HG02623 (cell line): ENCODE measurements around the gene HMCN2.
"Not testable (repeated sequence)": the region's sequence is repeated elsewhere in the genome, so short reads cannot be mapped to it uniquely, and the experiment has no call there.

Experiments used
- ATAC-seq: cut with Tn5 transposase; IDR thresholded peaks from one replicate; pipeline ENCODE4 v1.9.1; 2021; ENCODE audit warnings: moderate library complexity; ENCODE audit not compliant: unreplicated experiment

HMCN2 gene

DNA sequence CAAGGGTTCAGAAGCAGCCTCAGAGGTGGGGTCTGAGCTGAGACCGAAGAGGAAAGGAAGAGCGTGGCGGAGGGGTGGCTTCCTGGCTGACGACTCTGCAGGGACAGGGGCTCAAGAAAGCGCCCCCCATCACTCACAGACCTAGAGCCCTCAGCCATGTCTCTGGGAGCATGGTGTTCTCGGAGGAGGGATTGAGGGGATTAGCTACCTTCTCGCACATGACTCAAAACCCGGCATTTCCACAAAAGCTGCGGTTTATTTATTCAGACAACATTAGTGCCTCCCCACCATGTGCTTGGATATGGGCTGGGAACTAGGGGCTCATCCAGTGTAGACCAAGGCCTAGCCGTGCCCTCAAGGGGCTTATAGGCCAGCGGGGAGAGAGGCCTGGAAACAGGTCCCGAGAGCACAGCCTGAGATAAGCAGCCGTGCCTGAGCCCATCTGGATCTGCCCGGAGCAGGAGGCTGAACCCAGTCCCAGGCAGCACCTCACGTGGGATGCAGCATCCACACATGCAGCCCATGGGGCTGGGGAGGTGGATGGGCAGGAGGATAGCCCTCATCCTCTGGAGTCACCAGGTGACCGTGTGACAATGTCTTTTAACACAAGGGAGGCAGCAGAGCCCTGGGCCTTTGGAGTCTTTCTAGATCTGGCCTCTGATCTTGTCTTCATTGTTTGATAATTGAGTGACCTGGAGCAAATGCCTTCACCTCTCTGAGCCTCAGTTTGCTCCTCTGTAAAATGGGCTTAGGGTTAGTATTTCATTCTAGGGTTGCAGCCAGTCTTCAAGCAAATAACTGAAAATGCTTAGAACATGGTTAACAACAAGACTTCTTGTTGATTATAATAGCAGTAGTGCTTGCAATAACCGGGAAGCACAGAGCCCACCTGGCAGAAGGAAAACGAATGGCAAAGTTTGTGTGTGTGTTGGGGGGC lies 878 bp upstream of the HMCN2 start:
- no peak for ATAC-seq

DNA sequence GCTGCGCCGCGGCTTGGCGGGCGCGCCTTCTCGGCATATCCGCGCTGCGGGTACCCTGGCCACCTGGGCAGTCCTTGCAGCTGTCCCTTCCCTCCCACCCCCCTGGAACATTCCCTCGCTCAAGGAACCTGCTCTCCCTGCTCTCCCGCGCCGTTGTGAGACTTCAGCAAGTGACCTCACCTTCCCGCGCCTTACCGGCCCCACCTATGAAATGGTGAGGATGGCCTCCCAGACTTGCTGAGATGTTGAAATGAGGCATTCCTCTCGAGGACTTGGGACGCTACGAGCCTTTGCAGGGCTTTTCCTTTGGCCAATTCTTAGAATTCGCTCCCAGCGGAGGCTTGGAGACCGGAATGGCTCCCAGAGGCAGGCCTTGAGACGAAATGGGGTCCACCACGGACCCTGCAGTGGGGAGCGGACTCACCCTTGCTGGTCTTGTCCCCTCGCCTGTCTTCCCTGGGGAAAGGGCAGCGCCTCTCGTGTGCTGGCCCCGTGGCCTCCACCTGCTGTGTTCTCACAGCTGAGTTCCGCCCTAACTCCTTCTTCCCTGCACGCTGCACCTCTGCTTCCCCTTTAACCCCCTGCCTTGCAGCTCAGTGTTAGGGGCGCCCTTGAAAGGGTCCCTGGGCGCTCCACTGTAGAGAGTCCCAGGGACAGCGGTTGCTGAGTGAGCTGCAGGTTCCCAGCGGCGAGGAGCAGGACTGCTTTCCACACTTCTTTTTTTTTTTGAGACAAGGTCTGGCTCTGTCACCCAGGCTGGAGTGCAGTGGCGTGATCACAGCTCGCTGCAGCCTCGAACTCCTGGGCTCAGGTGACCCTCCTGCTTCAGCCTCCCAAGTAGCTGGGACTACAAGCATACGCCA lies 907 bp downstream of the HMCN2 start:
- ATAC-seq, result no peak

DNA sequence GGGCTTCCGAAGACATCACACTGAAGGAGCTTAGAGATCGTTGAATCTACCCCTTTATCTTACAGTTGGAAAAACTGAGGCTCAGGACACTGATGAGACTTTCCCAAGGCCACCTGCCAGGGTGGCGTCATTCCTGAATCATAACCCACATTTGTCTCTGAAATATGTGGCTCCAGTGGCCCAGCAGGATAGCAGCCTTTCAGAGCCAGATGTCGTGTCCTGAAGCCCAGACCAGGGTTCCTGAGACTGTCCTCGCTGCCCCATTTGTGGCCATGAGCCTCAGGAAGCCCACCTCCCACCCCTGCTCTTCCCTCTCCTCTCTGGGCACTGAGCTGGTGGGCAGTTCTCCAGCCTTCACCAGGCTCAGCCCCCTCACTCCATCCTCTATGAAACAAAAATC lies 2.4 kb downstream of the HMCN2 start:
- no peak for ATAC-seq

DNA sequence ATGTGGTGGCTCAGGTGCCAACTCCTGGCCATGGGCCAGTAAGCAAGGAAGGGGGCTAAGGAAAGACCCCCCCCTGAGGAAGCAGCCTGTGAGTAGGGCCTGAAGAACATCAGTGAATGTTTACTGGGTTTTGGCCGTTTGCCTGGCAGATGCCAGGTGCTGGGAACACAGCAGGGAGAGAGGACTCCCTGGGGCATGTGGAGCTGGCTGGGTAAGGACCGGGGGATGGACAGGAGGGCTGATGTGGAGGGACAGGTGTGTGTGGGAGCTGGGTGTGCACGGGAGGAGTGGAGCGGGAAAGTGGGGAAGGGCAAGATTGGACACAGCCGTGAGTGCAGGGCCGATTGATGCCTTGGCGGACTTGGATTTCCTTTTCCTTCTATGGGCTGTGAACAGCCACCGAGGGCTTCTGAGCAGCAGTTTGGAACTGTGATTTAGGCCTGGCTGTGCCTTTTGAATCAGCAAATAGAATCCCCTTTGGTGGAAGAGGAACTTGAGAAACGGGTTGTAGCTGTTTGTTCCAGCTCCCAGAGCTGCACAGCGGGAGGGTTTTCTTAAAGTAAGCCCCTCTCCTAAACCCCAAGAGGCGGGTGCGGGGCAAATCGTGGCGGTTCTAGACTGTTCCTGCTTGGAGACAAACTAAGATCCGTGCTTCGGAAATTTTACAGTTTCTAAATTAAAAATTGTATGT lies 3.1 kb downstream of the HMCN2 start:
- no peak for ATAC-seq

DNA sequence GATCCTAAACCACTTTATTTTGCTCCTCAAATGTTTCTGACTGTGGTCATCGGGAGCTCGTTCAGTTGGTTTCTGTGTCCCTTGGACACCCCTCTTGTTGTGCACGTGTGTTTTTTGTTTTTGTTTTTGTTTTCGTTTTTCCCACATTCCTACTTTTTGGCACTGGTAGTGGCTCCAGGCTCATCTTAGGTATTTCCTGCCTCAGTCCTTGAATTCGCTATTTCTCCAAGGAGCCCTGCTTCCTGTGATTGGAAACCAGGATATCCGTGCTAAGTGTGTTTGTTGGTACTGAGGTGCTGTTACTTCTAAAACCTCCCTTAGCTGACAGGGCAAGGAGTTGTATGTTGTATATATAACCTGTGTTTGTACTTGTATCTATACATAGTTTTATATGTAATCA lies 5.9 kb downstream of the HMCN2 start:
- ATAC-seq, result no peak

DNA sequence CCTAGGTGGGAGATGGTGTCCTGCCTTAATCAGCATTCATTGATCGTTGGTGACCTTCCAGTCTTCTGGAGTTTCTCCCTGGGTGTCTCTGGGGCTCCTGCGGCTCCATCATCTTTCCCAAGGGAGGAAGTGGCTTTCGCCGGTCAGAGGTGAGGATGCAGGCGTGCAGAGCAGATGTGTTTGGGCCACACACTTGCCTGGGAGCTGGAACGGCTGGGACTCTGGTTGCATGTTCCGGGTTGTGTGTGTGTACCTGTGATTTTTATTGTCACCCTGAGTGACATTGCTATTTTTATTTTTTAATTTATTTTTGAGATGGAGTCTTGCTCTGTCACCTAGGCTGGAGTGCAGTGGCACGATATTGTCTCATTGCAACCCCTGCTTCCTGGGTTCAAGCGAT lies 9.6 kb downstream of the HMCN2 start:
- no peak for ATAC-seq

DNA sequence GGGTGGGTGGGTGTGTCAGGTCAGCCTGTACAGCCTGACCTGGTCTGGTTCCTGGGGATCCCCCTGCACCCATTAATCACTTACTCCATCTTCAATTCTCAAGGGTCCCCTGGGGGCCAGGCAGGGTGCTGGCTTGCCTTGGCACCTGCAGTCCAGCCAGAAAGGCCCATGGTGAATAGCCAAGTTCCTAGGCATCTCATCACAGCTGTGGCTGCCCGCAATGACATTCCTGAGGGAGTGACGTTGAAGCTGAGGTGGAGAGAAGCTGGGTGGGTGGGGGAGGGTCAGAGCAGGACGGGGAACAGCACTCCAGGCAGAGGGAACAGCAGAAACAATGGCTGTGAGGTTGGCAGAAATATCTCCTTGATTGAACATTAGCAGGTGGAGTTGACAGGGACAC lies 10.6 kb downstream of the HMCN2 start:
- no peak for ATAC-seq

DNA sequence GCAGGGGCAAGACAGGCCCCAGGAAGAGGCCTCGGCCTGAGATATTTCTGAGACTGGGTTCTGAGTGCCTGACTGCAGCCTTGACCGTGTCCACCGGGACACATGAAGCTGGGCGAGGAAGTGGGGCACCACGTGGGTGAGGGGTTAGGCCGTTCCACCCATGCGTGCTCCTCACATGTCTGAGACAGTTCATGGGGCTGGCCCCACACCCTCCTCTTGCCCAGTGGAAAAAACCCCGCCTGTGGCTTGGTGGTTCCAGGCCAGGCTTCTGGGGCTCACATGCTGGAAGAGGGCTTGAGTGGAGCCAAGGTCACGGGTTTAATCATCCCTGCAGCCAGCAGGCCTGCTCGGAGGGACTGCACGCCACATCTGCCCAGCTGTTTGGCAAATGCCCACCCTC lies 11.4 kb downstream of the HMCN2 start:
- no peak for ATAC-seq

DNA sequence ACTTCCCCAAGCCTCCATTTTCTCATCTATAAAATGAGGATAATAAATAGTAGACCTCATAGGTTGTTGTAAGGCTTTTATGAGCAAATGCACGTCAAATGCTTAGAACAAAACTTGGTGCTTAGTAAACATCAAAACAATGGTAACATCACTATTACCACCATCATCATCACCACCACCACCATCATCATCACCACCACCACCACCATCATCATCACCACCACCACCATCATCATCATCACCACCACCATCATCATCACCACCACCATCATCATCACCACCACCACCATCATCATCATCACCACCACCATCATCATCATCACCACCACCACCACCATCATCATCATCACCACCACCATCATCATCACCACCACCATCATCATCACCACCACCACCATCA lies 12.0 kb downstream of the HMCN2 start:
- not testable (repeated sequence) for ATAC-seq

DNA sequence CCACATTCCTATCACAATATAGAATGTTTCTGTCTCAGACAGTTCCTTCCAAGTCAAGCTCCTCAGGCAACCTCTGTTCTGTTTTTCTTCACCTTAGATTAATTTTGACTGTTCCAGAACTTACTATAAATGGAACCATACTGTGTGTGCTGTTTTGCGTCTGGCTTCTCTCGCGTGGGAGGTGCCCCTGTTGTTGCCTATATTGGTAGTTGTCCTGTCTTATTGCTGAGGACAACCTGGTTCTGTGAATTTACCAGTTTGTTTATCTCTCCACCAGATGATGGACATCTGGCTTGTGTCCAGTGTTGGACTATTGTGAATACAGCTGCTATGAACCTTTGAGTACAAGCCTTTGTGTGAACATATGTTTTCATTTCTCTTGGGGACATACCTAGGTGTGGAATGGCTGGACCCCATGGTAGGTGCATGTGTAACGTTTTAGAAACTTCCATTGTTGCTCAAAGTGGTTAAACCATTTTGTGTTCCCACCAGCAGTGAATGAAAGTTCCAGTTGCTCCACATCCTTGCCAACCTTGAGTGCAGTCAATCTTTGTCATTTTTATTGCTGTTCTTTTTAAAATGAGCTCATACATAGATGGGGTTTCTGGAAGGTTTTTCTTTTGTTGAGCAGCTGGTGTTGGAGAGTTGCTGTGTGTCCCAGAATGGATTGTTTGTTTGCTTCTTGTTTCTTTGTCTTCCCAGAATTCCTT lies 18.1 kb downstream of the HMCN2 start:
- no peak for ATAC-seq

DNA sequence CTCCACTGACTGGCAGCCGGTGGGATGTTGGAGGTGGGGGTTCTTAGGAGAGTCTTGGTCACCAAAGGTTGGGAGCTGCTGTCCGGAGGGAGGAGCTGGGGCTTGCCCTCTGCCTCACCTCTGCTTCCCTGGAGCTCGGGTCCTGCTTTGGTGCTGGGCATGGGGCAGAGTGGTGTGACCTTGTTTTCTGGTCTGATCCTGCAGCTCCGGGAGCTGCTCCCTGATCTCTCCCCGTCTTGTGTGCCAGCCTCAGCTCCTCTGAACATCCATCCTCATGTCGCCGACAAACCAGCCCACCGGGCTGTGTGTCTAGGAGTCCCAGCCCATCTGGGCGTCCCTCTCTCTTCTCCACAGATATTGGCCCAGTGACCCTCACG lies 18.7 kb downstream of the HMCN2 start:
- ATAC-seq, result no peak

DNA sequence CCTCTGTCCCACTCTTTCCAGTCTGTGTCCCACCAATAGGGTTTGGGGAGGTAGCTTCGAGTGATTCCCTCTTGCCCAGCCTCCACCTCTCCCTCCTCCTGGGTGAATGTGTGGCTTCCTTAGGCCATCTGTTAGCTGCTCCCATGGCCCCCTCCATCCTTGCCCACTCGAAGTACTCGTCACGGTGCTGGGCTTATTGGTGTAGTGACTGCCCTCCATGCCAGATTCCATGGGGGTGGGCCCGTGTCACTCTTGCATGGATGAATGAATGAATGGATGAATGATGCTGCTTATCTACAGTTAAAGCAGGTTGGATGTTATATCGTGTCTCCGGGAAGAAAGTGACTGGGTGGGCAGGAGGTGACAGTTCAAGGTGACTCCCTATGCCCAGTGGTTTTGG lies 19.1 kb downstream of the HMCN2 start:
- ATAC-seq, result no peak

DNA sequence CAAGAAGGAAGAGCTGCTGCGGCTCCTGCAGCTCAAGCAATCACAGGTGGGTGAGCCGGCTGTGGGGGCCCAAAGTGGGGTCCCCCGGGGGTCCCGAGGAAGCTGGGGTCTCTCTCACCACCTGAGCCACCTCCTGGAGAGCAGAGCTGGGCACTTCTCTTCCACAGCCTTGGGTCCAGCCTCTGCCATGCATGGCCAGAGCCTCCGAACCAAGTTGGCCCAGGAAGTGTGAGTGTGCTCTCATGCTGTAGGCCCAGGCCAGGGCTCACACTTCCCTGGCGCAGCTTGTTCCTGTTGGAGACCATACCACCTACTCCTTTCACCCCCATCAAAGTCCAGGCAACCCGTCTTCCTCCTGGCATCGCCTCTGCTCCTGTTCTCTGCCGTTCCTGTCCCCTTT lies 19.7 kb downstream of the HMCN2 start:
- no peak for ATAC-seq

DNA sequence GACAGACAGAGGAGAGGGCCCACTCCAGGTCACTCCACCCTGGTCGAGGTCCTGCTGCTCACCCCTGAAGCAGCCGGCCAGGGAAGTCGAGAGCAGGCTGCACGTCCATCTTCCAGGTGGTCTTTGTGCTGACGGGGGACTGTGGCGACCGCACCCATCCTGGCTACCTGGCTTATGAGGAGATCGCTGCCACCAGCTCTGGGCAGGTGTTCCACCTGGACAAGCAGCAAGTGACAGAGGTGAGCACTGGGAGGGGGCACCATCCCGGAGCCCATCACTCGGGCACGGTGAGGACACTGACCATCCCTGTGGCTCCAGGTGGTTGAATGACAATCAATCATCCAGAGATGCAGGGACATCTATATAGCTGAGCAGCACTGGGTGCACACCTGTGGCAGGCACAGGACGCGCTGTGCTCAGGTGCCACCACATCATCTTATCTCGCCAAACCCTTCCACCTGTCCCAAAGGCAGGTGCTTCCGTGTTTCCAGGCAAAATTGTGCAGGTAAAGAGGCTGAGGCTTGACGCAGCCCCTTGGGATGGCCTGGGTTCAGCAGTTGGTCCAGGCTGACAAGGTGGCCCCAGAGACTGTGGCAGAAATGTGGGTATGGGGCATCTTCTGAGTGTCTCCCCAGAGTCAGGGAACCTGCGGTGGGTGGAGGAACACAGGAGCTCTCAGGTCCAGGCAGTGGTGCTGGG lies 20.7 kb downstream of the HMCN2 start:
- no peak for ATAC-seq

DNA sequence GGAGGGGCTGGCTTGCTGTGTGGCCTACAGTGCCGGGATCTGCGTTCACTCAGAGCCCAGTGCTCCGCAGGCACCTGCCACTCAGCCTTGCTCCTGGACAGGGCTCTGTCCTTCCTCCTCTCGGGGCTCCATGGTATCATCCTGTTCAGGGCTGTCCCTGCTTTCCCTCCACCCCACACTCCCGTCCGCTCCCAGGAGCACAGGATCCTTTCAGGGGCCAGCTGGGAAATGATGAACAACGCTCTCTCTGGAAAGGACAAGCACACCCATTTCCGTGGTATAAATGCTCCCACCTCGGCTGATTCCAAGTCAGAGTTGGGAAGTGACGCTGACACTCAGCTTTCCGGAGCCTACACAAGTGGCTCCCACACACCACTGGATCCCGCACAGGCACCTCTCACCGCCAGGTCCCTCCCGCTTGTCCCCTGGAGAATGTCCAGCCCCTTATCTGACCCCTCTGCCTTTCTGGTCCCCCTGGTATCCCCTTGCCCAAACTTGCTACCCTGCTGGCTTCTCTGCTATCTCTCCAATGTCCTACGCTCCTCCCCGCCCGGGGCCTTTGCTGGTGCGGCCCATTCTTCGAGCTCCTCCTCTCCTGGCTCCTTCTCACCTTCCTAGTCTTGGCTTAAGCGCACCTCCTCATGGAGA lies 21.3 kb downstream of the HMCN2 start:
- no peak for ATAC-seq

DNA sequence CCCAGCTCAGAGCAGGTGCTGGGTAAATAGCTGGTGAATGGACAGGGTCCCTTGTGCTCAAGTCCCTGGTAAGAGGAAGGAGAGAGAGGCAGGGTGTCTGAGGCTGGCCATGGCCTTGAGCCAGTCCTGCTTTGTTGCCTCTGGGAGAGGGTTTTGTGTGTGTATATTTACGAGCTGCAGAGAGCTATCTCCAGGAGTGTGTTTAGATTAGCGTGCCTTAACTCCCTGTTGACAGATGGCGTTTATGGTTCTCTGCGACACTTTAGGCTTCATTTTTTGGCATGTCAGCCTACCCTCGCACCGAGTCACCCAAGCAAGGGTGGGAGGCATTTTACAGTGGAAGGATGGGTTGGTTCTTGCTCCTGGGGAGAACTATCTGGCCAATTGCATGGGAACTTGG lies 22.2 kb downstream of the HMCN2 start:
- no peak for ATAC-seq

DNA sequence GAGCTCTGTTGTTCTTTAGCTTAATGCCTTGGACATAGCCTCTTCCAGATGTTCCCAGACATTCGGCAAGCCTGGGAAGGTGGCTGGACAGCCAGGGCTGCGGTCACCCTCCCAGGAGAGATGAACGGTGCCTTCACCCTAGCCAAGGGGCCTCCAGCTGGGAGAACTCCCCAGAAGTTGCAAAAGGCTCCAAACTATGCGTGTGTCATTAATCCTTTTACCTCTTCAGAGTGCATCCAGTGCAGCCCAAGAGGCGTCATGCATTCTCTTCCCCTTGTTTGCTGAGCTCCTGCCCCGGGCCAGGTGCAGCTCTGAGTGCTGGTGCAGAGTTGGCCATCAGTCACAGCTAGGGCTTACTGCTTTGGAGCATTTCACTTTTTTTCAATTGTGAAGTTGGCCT lies 22.8 kb downstream of the HMCN2 start:
- no peak for ATAC-seq

DNA sequence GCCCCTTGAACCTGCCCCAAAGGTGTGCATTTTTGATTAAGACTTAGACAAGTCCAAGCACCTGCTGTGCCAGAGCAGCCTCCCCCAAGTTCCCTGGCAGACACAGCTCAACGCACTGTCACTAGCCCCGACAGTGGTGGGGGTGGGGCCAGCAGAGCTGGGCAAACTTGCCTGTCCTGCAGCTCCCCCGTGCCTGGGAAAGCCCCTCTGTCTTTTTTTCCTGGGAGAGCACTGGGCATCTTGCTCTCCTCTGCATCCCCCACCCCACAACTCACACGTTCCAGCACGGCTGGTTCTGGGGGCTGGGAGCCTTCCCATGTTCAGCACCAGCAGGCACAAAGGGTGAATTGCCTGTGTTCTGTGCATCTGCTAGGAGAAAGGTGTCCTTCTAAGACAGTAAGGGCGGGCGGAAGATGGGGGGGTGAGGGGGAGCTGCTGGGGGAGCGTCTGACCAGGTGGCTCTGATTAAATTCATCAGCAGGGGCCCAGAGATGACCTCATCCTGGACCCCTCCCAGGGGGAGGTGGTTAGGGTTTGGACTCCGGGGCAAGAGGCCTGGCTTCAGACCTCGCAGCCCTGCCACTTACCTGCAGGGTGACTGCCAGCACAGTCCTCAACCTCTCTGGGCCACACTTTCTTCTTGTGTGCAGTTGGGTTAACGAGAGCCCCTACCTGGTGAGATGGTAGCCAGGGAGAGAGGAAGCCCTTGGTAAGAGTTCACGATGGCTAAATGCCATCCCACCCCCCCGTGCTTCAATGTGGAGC lies 23.5 kb downstream of the HMCN2 start:
- no peak for ATAC-seq

DNA sequence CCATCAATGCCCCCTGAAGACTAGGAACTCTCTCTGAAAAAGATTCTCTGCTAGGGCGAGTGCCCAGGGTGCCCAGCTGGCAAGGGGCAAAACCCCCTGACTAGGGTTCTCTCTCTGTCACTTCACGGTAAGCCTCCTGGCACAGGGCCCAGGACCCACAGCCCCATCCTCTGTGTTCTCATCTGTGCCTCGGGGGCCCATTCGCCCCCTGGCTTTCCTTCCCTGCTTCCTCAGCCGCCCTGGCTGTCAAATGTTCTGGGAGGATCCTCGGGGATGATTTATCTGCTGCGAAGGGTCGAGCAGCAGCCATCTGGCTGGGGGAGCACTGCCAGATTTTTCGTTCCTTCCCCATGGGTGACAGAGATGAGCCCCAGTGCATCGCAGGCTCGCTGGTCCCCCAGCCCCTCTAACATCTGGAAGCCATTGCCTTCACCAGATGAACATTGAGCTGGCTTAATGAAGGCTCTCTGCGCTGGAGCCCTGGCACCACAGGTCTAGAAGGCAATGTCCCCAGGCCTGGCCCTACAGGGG lies 24.2 kb downstream of the HMCN2 start:
- no peak for ATAC-seq
